Measurements from ENCODE around the gene INO80D. TPM values are rescaled to one million over a fixed set of nuclear protein-coding genes. Genes with fewer than 3 reads are reported as not detected.

INO80D gene
- total and polyA plus RNA-seq, 2 of the 8 experiments (the other 6 are each of a cell fraction or from before 2014, with no cell fraction given): 6.2 to 37.4 TPM

DNA sequence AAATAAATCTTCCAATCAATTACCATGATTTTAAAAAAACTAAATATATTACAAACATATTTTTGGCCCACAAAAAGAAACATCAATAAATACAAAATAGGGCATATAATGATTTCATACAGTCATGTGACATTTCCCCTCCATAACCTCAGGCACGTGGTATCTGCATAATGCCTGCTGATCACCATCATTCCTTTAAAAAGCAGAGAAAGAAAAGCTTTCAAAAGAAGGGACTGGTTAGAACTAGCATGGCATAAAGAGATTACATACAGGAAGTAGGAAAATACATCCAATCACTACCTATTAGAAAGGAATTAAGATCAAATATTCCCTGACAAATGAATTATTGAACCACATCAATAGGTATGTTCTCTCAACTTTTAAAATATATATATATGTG, 83.5 kb downstream of the INO80D start:
- H4K5ac ChIP-seq (ENCODE audit: insufficient read length, low read depth, low read length): no peak overlapping the region
- H2BK5ac ChIP-seq (ENCODE audit: low read depth, low read length): no peak overlapping the region
- POLR2A ChIA-PET (ENCODE audit: partially characterized antibody): interaction anchor here (0.8 kb wide), 1 partner anchor 17 kb away, joined by 3 read pairs; no protein-coding TSS in a partner anchor
- H2AFZ ChIP-seq (ENCODE audit: low read length): no peak overlapping the region
- no peak overlapping the region for H2BK20ac ChIP-seq (ENCODE audit: low read length)
- H3K79me1 ChIP-seq (ENCODE audit: low read depth, low read length): no peaks in the 10 kb centered on the region
- H2BK120ac ChIP-seq (replicated peaks; ENCODE audit: low read depth, low read length): no peak overlapping the region
- no peaks in the 10 kb centered on the region for H3K23me2 ChIP-seq (ENCODE audit: low read depth, low read length)
- no peak overlapping the region for H4K91ac ChIP-seq (replicated peaks; ENCODE audit: insufficient read length, low read length)
- no peak overlapping the region for H2BK15ac ChIP-seq (ENCODE audit: low read length)
- H3K4me2 ChIP-seq (ENCODE audit: insufficient read depth in 1 of 2, low read depth in 2 of 2, low read length in 2 of 2): no peak overlapping the region
- H3K18ac ChIP-seq (ENCODE audit: extremely low read depth, low read length): no peak overlapping the region
- H3K27me3 ChIP-seq (replicated peaks in 1 of 4; ENCODE audit: control insufficient read depth in 3 of 4, extremely low read depth in 1 of 4, insufficient read depth in 3 of 4, low read length in 3 of 4): no peaks in the 10 kb centered on the region
- H3K9me3 ChIP-seq (ENCODE audit: insufficient read depth in 2 of 2, low read depth in 1 of 2, low read length in 1 of 2): no peaks in the 10 kb centered on the region
- no peak overlapping the region for H2AK5ac ChIP-seq (ENCODE audit: low read depth, low read length)
- H3K4me3 ChIP-seq (ENCODE audit: extremely low read depth in 1 of 4, insufficient read depth in 2 of 4, low read depth in 3 of 4, low read length in 4 of 4): no peak overlapping the region
- TF ChIP-seq SIN3A (conservative IDR thresholded peaks at IDR 0.05 in 1 of 2, IDR thresholded peaks at IDR 0.05 in 1 of 2; ENCODE audit: low read depth in 1 of 2, low read length in 2 of 2): no peak
- TF ChIP-seq RXRA (IDR thresholded peaks at IDR 0.05; ENCODE audit: insufficient read depth, low read depth, low read length): no peak
- TF ChIP-seq EP300 (IDR thresholded peaks at IDR 0.05; ENCODE audit: borderline replicate concordance in 1 of 2, low read depth in 2 of 2, low read length in 2 of 2): no peak
- no peak for TF ChIP-seq KDM1A (IDR thresholded peaks at IDR 0.05; ENCODE audit: borderline replicate concordance, low read length)
- 79% methylated on average over 1 of the region's 1 CpG; no CpG with 5 or more reads in 1 of the 2 experiments for WGBS, 2 experiments (ENCODE audit: extremely low coverage in 1 of 2, insufficient coverage in 1 of 2, insufficient read length in 1 of 2, insufficient replicate concordance in 2 of 2, low coverage in 1 of 2, low lambda C conversion rate in 2 of 2, missing lambda C conversion rate in 1 of 2)
- no peaks in the 10 kb centered on the region for H3K4me1 ChIP-seq (replicated peaks in 1 of 4; ENCODE audit: control insufficient read depth in 3 of 4, insufficient read depth in 4 of 4, low read length in 3 of 4)
- DNase-seq (ENCODE audit: low read depth in 1 of 2, low spot score in 2 of 2) (no peak), FAIRE-seq (no peak)
- H3K79me2 ChIP-seq (ENCODE audit: control insufficient read depth in 1 of 2, insufficient read depth in 2 of 2, low read length in 2 of 2): 0 out of 4 replicates have a peak, but pooled peaks cover 0 to 2% of the 10 kb centered on the region in 2 experiments
- no peak overlapping the region for H2BK12ac ChIP-seq (ENCODE audit: low read depth, low read length)
- H4K8ac ChIP-seq (ENCODE audit: extremely low read depth, insufficient read depth, low read length): no peak overlapping the region
- no peak overlapping the region for H3K14ac ChIP-seq (ENCODE audit: insufficient read length)
- H3K56ac ChIP-seq (replicated peaks; ENCODE audit: insufficient read length, low read depth, low read length): no peak overlapping the region
- peaks cover 1 to 5% of the 10 kb centered on the region in 2 experiments for H4K20me1 ChIP-seq (replicated peaks in 1 of 2; ENCODE audit: control insufficient read depth in 1 of 2, insufficient read depth in 2 of 2, low read length in 2 of 2)
- H3K9ac ChIP-seq (replicated peaks in 1 of 4; ENCODE audit: extremely low read depth in 1 of 4, low read depth in 3 of 4, low read length in 3 of 4): no peak overlapping the region
- H3K27ac ChIP-seq (ENCODE audit: low read depth, low read length): no peak overlapping the region
- no peak overlapping the region for H3K4ac ChIP-seq (replicated peaks; ENCODE audit: insufficient read length, low read depth, low read length)
- CTCF ChIA-PET (ENCODE audit: partially characterized antibody): interaction anchor here (1.1 to 2.4 kb wide), 2 partner anchors 11 to 83 kb away, joined by 3 to 7 read pairs; partner anchors contain the start of gene INO80D
- H3K36me3 ChIP-seq (ENCODE audit: control insufficient read depth in 2 of 4, insufficient read depth in 4 of 4, low read length in 3 of 4): peaks cover 12 to 48% (median 21%) of the 10 kb centered on the region in 4 experiments
- H3K23ac ChIP-seq (ENCODE audit: insufficient read length): no peak overlapping the region

All from H1 (cell line).